GM23248 (cell line): ENCODE results near the gene DNAAF8. TPM values are rescaled to one million over a fixed set of nuclear protein-coding genes. Genes with fewer than 3 reads are reported as not detected.
A peak's percentile ranks its signal among the peaks of the same experiment; 100 is the strongest.

Experiments
- DNase-seq: peaks from one replicate; pipeline ENCODE4 v3.0.0-alpha.2; 2015
- H2AFZ ChIP-seq: fragments of 200-600 bp; sonication (generic); 2 replicates; pipeline ENCODE4 v1.6.1; 2016; ENCODE audit warnings: antibody characterized with exemption
- H3F3A ChIP-seq: fragments of 200-600 bp; sonication (generic); 2 replicates; pipeline ENCODE4 v1.6.1; 2016; ENCODE audit warnings: mild to moderate bottlenecking, antibody characterized with exemption, mixed run types; ENCODE audit not compliant: insufficient read depth
- H3K27ac ChIP-seq: fragments of 200-600 bp; sonication (generic); 2 replicates; pipeline ENCODE4 v1.5.1; 2016; ENCODE audit warnings: mild to moderate bottlenecking
- H3K27me3 ChIP-seq: fragments of 200-600 bp; sonication (generic); replicated peaks from 2 replicates; pipeline ENCODE4 v1.6.1; 2016; ENCODE audit warnings: mild to moderate bottlenecking; ENCODE audit not compliant: insufficient read depth
- H3K36me3 ChIP-seq: fragments of 200-600 bp; sonication (generic); 2 replicates; pipeline ENCODE4 v1.6.1; 2016; ENCODE audit warnings: low read depth, mild to moderate bottlenecking
- H3K4me1 ChIP-seq: fragments of 200-600 bp; sonication (generic); 2 replicates; pipeline ENCODE4 v1.6.1; 2016; ENCODE audit warnings: mild to moderate bottlenecking; ENCODE audit not compliant: insufficient read depth
- H3K4me2 ChIP-seq: fragments of 200-600 bp; sonication (generic); one replicate; pipeline ENCODE4 v1.6.1; 2016; ENCODE audit warnings: mild to moderate bottlenecking; ENCODE audit not compliant: unreplicated experiment
- H3K4me3 ChIP-seq: fragments of 200-600 bp; sonication (generic); 2 replicates; pipeline ENCODE4 v1.5.1; 2016; ENCODE audit warnings: mild to moderate bottlenecking
- H3K79me2 ChIP-seq: fragments of 200-600 bp; sonication (generic); 2 replicates; pipeline ENCODE4 v1.6.1; 2016; ENCODE audit warnings: mild to moderate bottlenecking; ENCODE audit not compliant: insufficient read depth
- H3K9ac ChIP-seq: fragments of 200-600 bp; sonication (generic); 2 replicates; pipeline ENCODE4 v1.6.1; 2016; ENCODE audit warnings: mild to moderate bottlenecking
- H3K9me2 ChIP-seq: fragments of 200-600 bp; sonication (generic); 2 replicates; pipeline ENCODE4 v1.6.1; 2016; ENCODE audit warnings: mixed run types, mild to moderate bottlenecking, moderate library complexity; ENCODE audit not compliant: insufficient read depth
- H3K9me3 ChIP-seq: fragments of 200-600 bp; sonication (generic); one replicate; pipeline ENCODE4 v1.6.1; 2017; ENCODE audit warnings: low read depth
- H4K20me1 ChIP-seq: fragments of 200-600 bp; sonication (generic); 2 replicates; pipeline ENCODE4 v1.6.0; 2016; ENCODE audit not compliant: insufficient read depth
- EZH2 ChIP-seq: fragments of 200-600 bp; sonication (generic); IDR thresholded peaks from 2 replicates; pipeline ENCODE4 v1.6.1; 2018; ENCODE audit warnings: antibody characterized with exemption, mild to moderate bottlenecking; ENCODE audit not compliant: insufficient read depth, poor library complexity, severe bottlenecking
- EZH2phosphoT487 ChIP-seq: fragments of 200-600 bp; sonication (generic); IDR thresholded peaks from 2 replicates; pipeline ENCODE4 v1.6.1; 2018; ENCODE audit warnings: antibody characterized with exemption, moderate library complexity, mild to moderate bottlenecking, low read depth; ENCODE audit not compliant: insufficient read depth
- WGBS, 2 experiments: methylation state at CpG; one replicate each; pipeline ENCODE4 v1.1.6; 2015 to 2017; ENCODE audit warnings: low lambda C conversion rate in 2 of 2, low coverage in 1 of 2; ENCODE audit errors: missing lambda C conversion rate in 2 of 2; 5-methylcytosine and 5-hydroxymethylcytosine counted together
- in situ Hi-C: fragments of 300-500 bp; cut with MboI; formaldehyde crosslinking; loops from 2 replicates; pipeline ENCODE4 v1.15.0; 2020
- polyA plus RNA-seq: library from polyadenylated mRNA; unstranded; fragments of >200 nt; fragmentation: Nextera tagmentation; extraction: Ambion mirVana; gene quantifications from 2 replicates; pipeline ENCODE4 v1.2.1, GENCODE V29; 2016
- total RNA-seq: library from RNA; depleted of rRNA; stranded (reverse); fragments of >200 nt; shearing (Covaris generic); gene quantifications from 2 replicates; pipeline ENCODE4 v1.2.3, GENCODE V29; 2014; rRNA removed

DNAAF8 gene
- total RNA-seq (0.25 and 0.86 TPM in 2 replicates), polyA plus RNA-seq (1.7 and 2.3 TPM in 2 replicates)

GRCh38 chr16:4734063-4734729 is at the start of gene DNAAF8, which contains the start of gene ANKS3:
Gene DNAAF8 (plus strand): TSS chr16:4734537. CDS start chr16:4736515, 1,978 bp downstream.
Gene ANKS3 (minus strand): TSS chr16:4734271. CDS start chr16:4730149, 4,122 bp downstream.
- peak within 1 kb of the TSS; percentile 89 for H3K27ac ChIP-seq
- peak within 1 kb of the TSS; percentile 88 for H3K9ac ChIP-seq
- H3K36me3 ChIP-seq, result no peaks in the 10 kb centered on the region
- peaks cover 48% of the 10 kb centered on the region for H3K79me2 ChIP-seq
- H2AFZ ChIP-seq, result peak within 1 kb of the TSS; percentile 98
- WGBS, 2 experiments, result 0 to 1% methylated on average over 49 to 62 of the region's 70 CpGs
- no peaks in the 10 kb centered on the region for H3F3A ChIP-seq
- H3K4me3 ChIP-seq, result peak within 1 kb of the TSS; percentile 97
- no peak for TF ChIP-seq EZH2phosphoT487
- TF ChIP-seq EZH2, result no peak
- peak within 1 kb of the TSS; percentile 97 for H3K4me2 ChIP-seq
- peak; percentile 100 for DNase-seq
- H3K9me2 ChIP-seq, result no peaks in the 10 kb centered on the region
- in situ Hi-C loops, result no loop called here
- no peaks in the 10 kb centered on the region for H4K20me1 ChIP-seq
- H3K9me3 ChIP-seq, result no peaks in the 10 kb centered on the region
- peaks cover 3% of the 10 kb centered on the region; the same call in 1 of the 2 replicates for H3K4me1 ChIP-seq
- no peaks in the 10 kb centered on the region for H3K27me3 ChIP-seq

- Histone ChIP-seq H4K20me1 (no peaks in the 10 kb centered on the region), H3K4me2 (no peak overlapping the region), H3K4me1 (no peaks in the 10 kb centered on the region), H3K9me3 (no peaks in the 10 kb centered on the region), H3K9ac (no peak overlapping the region), H3K79me2 (no peaks in the 10 kb centered on the region), H3K9me2 (no peaks in the 10 kb centered on the region), H3K36me3 (no peaks in the 10 kb centered on the region; the same call in 1 of the 2 replicates), H2AFZ (no peak overlapping the region), H3K27ac (no peak overlapping the region), H3F3A (no peaks in the 10 kb centered on the region), H3K4me3 (no peak overlapping the region), H3K27me3 (no peaks in the 10 kb centered on the region)
- no peak for DNase-seq
- 96% methylated on average over 13 of the region's 13 CpGs for WGBS, 2 experiments
- no peak for TF ChIP-seq EZH2
- TF ChIP-seq EZH2phosphoT487, result no peak
- in situ Hi-C loops, result no loop called here
These were observed 49.6 kb upstream of the DNAAF8 start for GRCh38 chr16:4684763-4685162.

GRCh38 chr16:4685292-4685691 is 49.0 kb upstream of the DNAAF8 start:
- no peaks in the 10 kb centered on the region for H3K27me3 ChIP-seq
- TF ChIP-seq EZH2 (no peak), EZH2phosphoT487 (no peak)
- in situ Hi-C loops, result no loop called here
- H3K4me1 ChIP-seq, result no peaks in the 10 kb centered on the region
- no peaks in the 10 kb centered on the region for H4K20me1 ChIP-seq
- 95 to 98% methylated on average over 13 of the region's 13 CpGs for whole genome bisulfite sequencing, 2 experiments
- DNase-seq, result no peak
- H3K79me2 ChIP-seq, result no peaks in the 10 kb centered on the region
- no peaks in the 10 kb centered on the region for H3K9me3 ChIP-seq
- H3K9me2 ChIP-seq, result no peaks in the 10 kb centered on the region
- H3K36me3 ChIP-seq, result no peaks in the 10 kb centered on the region; the same call in 1 of the 2 replicates
- H3K27ac ChIP-seq, result no peak overlapping the region
- H3K4me2 ChIP-seq, result no peak overlapping the region
- no peak overlapping the region for H3K9ac ChIP-seq
- no peak overlapping the region for H3K4me3 ChIP-seq
- H2AFZ ChIP-seq, result no peak overlapping the region
- no peaks in the 10 kb centered on the region for H3F3A ChIP-seq

- no peaks in the 10 kb centered on the region for H3K27me3 ChIP-seq
- no peaks in the 10 kb centered on the region for H3K9me3 ChIP-seq
- DNase-seq, result no peak
- no peak overlapping the region for H2AFZ ChIP-seq
- H3K4me3 ChIP-seq, result no peak overlapping the region
- no peak for TF ChIP-seq EZH2phosphoT487
- no peak for TF ChIP-seq EZH2
- H3K9ac ChIP-seq, result no peak overlapping the region
- H3K4me1 ChIP-seq, result no peaks in the 10 kb centered on the region
- H3K9me2 ChIP-seq, result no peaks in the 10 kb centered on the region
- in situ Hi-C loops, result no loop called here
- no peak overlapping the region for H3K27ac ChIP-seq
- no peak overlapping the region for H3K4me2 ChIP-seq
- H3K36me3 ChIP-seq, result no peaks in the 10 kb centered on the region; the same call in 1 of the 2 replicates
- no peaks in the 10 kb centered on the region for H3F3A ChIP-seq
- no peaks in the 10 kb centered on the region for H4K20me1 ChIP-seq
- H3K79me2 ChIP-seq, result no peaks in the 10 kb centered on the region
- 97% methylated on average over 30 to 36 of the region's 38 CpGs for WGBS, 2 experiments
These were observed 48.4 kb upstream of the DNAAF8 start for GRCh38 chr16:4685776-4686496.
